Lung (tissue), 12 donors: ENCODE data around the gene RERG. TPM values are rescaled to one million over a fixed set of nuclear protein-coding genes. Genes with fewer than 3 reads are reported as not detected.

Source experiments
- ATAC-seq: fragments of 200-7000 bp; cut with Tn5 transposase; one replicate; pipeline ENCODE4 v1.9.1; 2020; ENCODE audit warnings: moderate number of reproducible peaks; ENCODE audit not compliant: insufficient read depth, low FRiP score
- DNase-seq, 3 donors: peaks; one replicate each; pipeline ENCODE4 v3.0.0-alpha.2; 2013 to 2017
- H3K27ac ChIP-seq, 2 donors: one replicate each; pipeline ENCODE4 v1.5.1; 2013; ENCODE audit warnings: mild to moderate bottlenecking in 2 of 2, moderate library complexity in 2 of 2, control low read depth in 1 of 2, inconsistent platforms in 1 of 2, low read depth in 1 of 2, low read length in 1 of 2
- H3K27me3 ChIP-seq, 3 donors: one replicate each; pipeline ENCODE4 v1.5.1; 2013; ENCODE audit warnings: low read length in 2 of 3; ENCODE audit not compliant: control insufficient read depth in 3 of 3, insufficient read depth in 3 of 3
- H3K36me3 ChIP-seq, 4 donors: one replicate each; pipeline ENCODE4 v1.5.1; 2013; ENCODE audit warnings: low read length in 4 of 4, mild to moderate bottlenecking in 1 of 4, moderate library complexity in 1 of 4; ENCODE audit not compliant: control insufficient read depth in 4 of 4, insufficient read depth in 4 of 4
- H3K4me1 ChIP-seq, 5 donors: one replicate each; pipeline ENCODE4 v1.5.1; 2013; ENCODE audit warnings: low read length in 5 of 5, mild to moderate bottlenecking in 2 of 5, moderate library complexity in 1 of 5; ENCODE audit not compliant: control insufficient read depth in 5 of 5, insufficient read depth in 5 of 5
- H3K4me3 ChIP-seq: one replicate; pipeline ENCODE4 v1.5.1; 2013; ENCODE audit warnings: mild to moderate bottlenecking, control low read depth, moderate library complexity
- H3K9ac ChIP-seq, 2 donors: one replicate each; pipeline ENCODE4 v1.5.1; 2013; ENCODE audit warnings: low read length in 2 of 2, control low read depth in 1 of 2; ENCODE audit not compliant: insufficient read depth in 1 of 2
- H3K9me3 ChIP-seq, 4 donors: one replicate each; pipeline ENCODE4 v1.5.1; 2013; ENCODE audit warnings: low read length in 3 of 4, mild to moderate bottlenecking in 1 of 4, moderate library complexity in 1 of 4; ENCODE audit not compliant: control insufficient read depth in 4 of 4, insufficient read depth in 3 of 4
- WGBS, 2 donors: extraction: QIAGEN DNeasy Blood & Tissue Kit; methylation state at CpG; one replicate each; pipeline ENCODE4 v1.1.7; 2013; 5-methylcytosine and 5-hydroxymethylcytosine counted together
- polyA plus RNA-seq, 2 donors: library from polyadenylated mRNA; stranded (reverse); fragments of 200-250 nt; gene quantifications; one replicate each; pipeline ENCODE4 v1.2.1, GENCODE V29; 2013
- total RNA-seq, 2 donors: library from RNA; depleted of rRNA in 1 of 2; stranded (reverse); fragments of >200 nt in 1 of 2; gene quantifications; one replicate each; pipeline ENCODE4 v1.2.1, GENCODE V29; 2014 to 2021
- TF ChIP-seq, protein P1 (sequence below): IDR thresholded peaks from 2 replicates; pipeline ENCODE4 v1.5.1; 2012; ENCODE audit warnings: mild to moderate bottlenecking; ENCODE audit errors: control extremely low read depth, extremely low read depth
- donor health status: control.
- donor health status: control.
- donor health status: Bipolar disorder and iron deficiency.
- donor health status: healthy.
- donor health status: DM: yes; HTN: yes; CAD: no.

Gene RERG
- total and polyA plus RNA-seq, 4 donors: 3.3 to 20.1 (median 8.5) TPM

DNA sequence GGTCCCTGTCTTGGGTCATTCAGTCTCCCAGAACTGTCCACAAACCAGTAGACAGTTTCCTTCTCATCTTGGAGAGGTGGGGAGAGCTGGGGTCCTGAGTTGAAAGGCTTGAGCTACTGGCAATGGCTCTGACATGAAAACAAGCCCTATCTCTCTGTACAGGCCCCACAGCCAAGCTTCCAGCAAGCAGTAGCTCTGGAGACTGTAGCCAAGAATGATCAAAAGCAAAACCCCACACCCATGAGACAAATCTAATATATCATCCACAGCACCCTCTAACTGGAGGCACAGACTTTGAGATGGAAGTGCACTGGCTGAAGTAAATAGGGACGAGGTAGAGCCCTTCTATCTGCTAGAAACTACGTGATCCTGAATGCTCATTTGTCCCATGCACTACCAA lies 40.9 kb downstream of the RERG start:
- DNase-seq (peak in 2 of 3 donors; percentile 58 to 72), ATAC-seq (no peak)
- Histone ChIP-seq H3K27ac (peak overlapping the region; percentile 41 to 80), H3K9me3 (no peaks in the 10 kb centered on the region), H3K27me3 (no peaks in the 10 kb centered on the region), H3K4me1 (peaks cover 0 to 34% (median 7%) of the 10 kb centered on the region in 5 donors), H3K9ac (peak overlapping the region in 1 of 2 donors; percentile 1), H3K36me3 (no peaks in the 10 kb centered on the region), H3K4me3 (no peak overlapping the region)
- 69 to 71% methylated on average over 2 of the region's 2 CpGs for WGBS, 2 donors
- TF ChIP-seq, protein P1, sequence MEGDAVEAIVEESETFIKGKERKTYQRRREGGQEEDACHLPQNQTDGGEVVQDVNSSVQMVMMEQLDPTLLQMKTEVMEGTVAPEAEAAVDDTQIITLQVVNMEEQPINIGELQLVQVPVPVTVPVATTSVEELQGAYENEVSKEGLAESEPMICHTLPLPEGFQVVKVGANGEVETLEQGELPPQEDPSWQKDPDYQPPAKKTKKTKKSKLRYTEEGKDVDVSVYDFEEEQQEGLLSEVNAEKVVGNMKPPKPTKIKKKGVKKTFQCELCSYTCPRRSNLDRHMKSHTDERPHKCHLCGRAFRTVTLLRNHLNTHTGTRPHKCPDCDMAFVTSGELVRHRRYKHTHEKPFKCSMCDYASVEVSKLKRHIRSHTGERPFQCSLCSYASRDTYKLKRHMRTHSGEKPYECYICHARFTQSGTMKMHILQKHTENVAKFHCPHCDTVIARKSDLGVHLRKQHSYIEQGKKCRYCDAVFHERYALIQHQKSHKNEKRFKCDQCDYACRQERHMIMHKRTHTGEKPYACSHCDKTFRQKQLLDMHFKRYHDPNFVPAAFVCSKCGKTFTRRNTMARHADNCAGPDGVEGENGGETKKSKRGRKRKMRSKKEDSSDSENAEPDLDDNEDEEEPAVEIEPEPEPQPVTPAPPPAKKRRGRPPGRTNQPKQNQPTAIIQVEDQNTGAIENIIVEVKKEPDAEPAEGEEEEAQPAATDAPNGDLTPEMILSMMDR: no peak

DNA sequence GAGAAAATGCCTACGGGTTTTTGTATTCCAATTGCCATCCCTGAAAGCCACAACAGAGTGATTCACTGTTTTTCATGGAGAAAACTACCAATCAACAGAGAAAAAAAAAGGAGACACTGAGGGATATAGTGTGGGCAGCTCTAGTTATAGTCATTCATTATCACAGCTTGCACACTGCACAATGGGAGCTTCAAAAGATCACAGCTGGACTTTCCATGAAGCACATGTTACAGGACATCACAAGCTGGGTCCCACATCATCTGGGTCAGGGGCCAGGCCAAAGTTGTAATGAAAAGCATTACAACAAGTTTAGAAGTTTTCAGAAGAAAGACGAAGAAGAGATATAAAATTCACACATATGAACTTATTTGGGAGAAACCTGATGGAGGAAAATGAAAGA lies 41.5 kb downstream of the RERG start:
- DNase-seq (peak in 2 of 3 donors; percentile 25 to 69), ATAC-seq (no peak)
- TF ChIP-seq, protein P1: no peak
- 72 to 77% methylated on average over 2 of the region's 2 CpGs for WGBS, 2 donors
- Histone ChIP-seq H3K9me3 (no peaks in the 10 kb centered on the region), H3K4me3 (no peak overlapping the region), H3K27me3 (no peaks in the 10 kb centered on the region), H3K4me1 (peaks cover 0 to 34% (median 7%) of the 10 kb centered on the region in 5 donors), H3K9ac (no peak overlapping the region), H3K36me3 (no peaks in the 10 kb centered on the region), H3K27ac (no peak overlapping the region)

DNA sequence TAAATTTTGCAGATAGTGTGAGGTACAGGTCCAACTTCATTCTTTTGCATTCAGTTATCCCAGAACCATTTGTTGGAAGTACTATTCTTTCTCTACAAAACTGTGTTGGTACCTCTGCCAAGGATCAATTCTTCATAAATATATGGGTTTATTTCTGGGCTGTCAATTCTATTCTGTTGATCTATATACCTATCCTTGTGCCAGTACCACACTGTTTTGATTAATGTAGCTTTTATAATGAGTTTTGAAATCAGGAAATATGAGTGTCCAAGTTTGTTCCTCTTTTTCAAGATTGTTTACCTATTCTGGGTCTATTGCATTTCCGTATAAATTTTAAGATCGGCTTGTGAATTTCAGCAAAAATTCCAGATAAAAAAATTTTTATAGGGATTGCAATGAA lies 48.1 kb downstream of the RERG start:
- peaks cover 0 to 5% (median 0%) of the 10 kb centered on the region in 5 donors for H3K4me1 ChIP-seq
- no peak overlapping the region for H3K27ac ChIP-seq
- ATAC-seq (no peak), DNase-seq (no peak)
- H3K36me3 ChIP-seq: no peaks in the 10 kb centered on the region
- H3K4me3 ChIP-seq: no peak overlapping the region
- TF ChIP-seq, protein P1: no peak
- H3K9me3 ChIP-seq: no peaks in the 10 kb centered on the region
- 77 to 86% methylated on average over 2 of the region's 2 CpGs for WGBS, 2 donors
- no peaks in the 10 kb centered on the region for H3K27me3 ChIP-seq
- H3K9ac ChIP-seq: no peak overlapping the region

DNA sequence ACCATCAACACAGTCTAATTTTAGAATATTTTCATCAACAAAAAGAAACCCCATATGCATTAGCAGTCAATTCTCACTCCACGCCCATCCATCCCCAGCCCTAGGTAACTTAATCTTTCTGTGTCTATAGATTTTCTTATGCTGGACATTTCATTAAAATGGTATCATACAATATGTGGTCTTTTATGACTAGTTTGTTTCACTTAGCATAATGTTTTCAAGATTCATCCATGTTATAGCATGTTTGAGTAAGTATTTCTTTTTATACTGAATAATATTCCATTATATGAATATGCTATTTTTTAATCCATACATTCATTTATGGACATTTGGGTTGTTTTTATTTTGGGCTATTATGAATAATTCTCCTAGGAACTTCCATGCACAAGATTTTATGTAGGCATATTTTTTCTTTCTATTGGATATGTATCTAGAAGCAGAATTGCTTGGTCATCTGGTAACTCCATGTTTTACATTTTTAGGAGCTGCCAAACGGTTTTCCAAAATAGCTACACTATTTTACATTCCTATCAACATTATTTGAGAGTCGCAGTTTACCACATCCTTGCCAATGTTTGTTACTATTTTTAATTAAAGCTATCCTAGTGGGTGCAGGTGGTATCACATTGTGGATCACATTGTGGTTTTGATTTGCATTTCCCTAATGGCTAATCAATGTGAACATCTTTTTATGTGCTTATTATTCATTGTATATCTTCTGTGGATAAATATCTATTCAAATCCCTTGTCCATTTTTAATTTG lies 49.0 kb downstream of the RERG start:
- H3K9ac ChIP-seq: no peak overlapping the region
- no peak overlapping the region for H3K27ac ChIP-seq
- H3K9me3 ChIP-seq: no peaks in the 10 kb centered on the region
- H3K4me3 ChIP-seq: no peak overlapping the region
- peaks cover 0 to 5% (median 0%) of the 10 kb centered on the region in 5 donors for H3K4me1 ChIP-seq
- ATAC-seq (no peak), DNase-seq (no peak)
- TF ChIP-seq, protein P1: no peak
- H3K27me3 ChIP-seq: no peaks in the 10 kb centered on the region
- no peaks in the 10 kb centered on the region for H3K36me3 ChIP-seq
- WGBS, 2 donors: 75 to 88% methylated on average over 3 of the region's 3 CpGs
